Stimulated activated CD8-positive, alpha-beta memory T cell treated with anti-CD3 and anti-CD28 coated beads, Interleukin-7, amount 100 ng/mL, for 4 hours (primary cell): Measurements from ENCODE around the gene KMT5C.
"Not testable (repeated sequence)": the region's sequence is repeated elsewhere in the genome, so short reads cannot be mapped to it uniquely, and the experiment has no call there.

Experiments
- DNase-seq, 2 donors: peaks; one replicate each; pipeline ENCODE4 v3.0.0-alpha.2; 2020; ENCODE audit warnings: low read depth in 2 of 2

KMT5C gene

DNA sequence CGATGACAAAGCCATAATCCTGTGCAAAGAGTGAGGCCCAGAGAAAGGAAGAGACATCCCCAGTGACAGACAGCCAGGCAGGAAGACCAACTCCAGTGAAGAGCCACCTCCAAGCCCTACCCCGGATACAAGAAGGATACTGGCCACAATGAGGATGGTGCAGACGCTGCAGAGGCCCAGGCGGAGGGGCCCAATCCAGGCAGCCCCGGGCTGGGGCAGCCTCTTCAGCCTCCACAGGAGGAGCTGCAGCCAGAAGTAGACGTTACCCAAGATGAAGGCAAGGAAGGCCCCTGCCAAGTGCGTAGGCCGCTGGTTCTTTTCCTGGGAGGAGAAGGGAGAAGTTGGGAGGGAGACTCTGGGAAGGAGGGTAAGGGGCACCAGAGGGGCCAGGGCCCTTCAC is 23.0 kb upstream of the KMT5C start:
- DNase-seq: no peak

DNA sequence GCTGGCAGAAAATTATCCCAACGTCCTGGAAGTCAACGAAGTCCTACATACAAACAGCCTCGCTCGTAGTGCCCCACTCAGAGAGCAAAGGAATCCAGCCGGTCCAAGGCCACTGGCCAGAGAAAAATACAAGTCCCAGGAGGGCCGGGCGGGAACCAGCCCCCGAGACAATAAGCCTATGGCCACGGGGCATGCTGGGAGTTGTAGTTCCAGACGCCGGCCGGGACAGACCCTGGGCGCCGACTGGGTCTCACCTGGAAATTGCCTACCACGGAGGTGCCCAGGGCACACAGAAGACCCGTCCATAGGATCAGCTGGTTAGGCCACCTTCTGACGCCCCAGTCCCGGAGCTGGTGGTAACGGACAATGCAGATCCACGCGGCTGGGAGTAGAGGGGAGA is 19.9 kb upstream of the KMT5C start:
- no peak for DNase-seq

DNA sequence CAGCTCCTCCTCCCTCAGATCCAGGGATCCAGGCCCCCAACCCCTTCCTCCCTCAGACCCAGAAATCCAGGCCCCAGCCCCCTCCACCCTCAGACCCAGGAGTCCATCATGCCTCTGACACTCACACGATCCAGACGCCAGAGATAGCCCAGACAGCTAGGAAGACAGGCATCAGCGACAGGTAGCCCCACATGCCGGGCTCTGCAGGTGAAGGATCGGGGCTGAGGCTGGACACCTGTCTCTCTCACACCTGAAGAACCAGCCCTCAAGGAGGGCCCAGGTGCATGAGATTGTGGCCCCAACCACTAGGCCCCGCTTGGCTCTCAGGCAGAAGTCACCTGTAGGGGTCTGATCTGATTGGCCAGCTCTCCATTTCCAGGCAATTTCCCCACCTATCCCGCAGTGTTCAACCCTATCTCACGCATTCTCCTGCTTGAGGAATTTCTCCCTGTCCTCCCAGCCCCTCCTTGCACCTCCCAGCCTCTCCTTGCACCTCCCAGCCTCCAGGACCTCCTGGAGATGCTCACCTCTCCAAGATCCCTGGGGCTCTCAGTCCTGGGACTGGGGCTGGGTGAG is 18.7 kb upstream of the KMT5C start:
- DNase-seq: no peak

DNA sequence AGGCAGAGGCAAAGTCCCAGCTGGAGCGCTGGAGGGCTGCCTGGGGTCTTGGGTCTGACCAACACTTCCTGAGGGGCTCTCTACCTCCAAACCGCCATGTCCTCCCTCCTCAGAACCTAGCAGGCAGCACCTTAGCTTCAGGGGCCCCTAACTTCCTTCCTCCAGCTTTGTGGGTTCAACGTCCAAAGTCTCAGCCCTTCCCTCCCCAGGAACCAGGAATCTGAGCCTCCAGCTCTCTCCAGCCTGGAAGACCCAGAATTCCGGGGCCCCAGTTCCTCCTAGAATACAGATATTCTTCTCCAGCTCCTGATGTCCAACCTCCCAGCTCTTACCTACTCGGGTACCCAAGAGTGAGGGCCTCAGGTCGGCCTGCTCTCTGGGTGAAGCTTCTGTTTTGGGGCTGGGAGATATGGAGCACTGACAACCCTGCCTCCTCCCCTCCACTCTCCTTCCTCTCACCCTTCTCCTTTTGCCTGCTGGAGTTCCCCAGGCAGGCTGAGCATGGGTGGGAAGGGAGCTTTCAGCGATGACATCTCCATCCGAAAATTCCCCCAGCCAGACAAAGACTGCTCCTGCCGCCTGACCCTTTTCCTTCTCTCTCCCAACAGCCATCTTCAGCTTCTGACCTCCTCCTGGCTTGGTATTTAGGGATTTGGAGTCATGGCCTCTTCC is 18.1 kb upstream of the KMT5C start:
- no peak for DNase-seq

DNA sequence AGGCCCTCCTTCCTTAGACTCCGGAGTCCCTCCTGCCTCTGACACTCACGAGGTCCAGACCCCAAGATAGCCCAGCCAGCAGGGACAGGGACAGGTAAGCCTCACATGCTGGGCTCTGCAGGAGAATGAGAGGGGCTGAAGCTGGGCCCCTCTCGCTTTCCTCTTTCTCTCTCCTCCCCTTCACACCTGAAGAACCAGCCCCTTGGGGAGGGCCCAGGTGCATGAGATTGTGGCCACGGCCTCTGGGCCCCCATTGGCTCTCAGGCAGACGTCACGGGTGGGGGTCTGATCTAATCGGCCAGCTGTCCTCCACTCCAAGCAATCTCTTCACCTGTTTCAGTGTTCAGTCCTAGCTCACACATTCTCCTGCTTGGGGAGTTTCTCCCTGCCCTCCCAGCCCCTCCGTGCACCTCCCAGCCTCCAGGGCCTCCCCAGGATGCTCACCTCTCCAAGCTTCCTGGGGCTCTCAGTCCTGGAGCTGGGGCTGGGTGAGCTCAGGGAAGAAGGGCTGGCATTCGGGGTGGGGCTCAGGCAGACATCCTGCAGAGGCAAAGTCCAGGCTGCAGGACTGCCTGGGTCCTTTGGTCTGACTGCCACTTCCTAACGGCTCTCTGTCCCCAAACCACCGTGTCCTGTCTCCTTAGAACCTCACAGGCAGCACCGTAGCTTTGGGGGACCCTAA is 17.3 kb upstream of the KMT5C start:
- DNase-seq: no peak

DNA sequence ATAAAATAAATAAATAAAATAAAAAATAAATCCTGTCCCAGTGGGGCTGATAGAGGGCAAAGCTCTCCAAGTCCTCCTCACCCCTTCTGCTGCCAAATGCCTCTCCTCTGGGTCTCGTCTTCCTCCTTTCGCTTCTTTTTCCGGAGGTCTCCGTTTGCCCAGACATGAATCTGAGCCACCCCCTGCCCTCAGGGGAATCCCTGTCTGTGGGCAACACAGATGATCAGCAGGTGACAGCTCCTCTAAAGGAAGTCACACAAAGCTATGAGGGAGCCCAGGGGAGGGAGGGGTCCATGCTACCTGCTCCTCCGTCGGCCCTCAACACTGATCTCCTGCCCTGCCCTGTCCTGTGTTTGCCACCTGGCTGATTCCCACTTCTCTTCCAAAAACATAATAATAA is 15.0 kb upstream of the KMT5C start:
- DNase-seq: no peak

DNA sequence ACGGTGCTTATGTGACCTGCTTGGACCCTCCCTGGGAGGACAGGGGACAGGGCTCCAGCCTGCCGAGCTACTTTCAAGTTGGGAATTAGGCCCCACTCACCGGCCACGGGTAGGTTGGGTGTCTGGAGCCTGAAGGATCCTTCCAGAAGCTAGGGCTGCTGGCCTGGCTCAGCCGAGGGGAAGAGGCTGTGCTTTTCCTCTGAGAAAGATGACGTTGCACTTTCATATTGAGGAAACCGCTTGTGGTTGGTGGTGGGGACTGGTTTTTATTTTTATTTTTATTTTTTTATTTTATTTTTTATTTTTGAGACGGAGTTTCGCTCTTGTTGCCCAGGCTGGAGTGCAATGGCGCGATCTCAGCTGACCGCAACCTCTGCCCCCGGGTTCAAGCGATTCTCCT is 14.5 kb upstream of the KMT5C start, which contains the start of gene TMEM150B:
TMEM150B (minus strand) TSS at position 170 of the 400 bp plus-strand sequence. CDS start 4,305 bp downstream, outside the sequence.
- no peak for DNase-seq

DNA sequence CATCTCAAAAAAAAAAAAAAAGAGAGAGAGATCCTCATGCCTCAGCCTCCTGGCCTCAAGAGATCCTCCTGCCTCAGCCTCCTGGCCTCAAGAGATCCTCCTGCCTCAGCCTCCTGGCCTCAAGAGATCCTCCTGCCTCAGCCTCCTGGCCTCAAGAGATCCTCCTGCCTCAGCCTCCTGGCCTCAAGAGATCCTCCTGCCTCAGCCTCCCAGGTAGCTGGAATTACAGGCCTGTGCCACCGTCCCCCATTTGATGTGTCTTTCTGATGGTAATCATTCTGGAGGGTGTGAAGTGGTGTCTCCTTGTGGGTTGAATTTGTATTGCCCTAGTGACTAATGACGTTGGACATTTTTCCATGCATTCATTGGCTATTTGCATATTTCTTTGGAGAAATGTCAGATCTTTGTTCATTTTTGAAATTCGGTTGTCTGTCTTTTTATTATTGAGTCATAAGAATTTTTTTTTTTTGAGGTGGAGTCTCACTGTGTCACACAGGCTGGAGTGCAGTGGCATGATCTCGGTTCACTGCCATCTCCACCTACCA is 10.8 kb upstream of the KMT5C start:
- not testable (repeated sequence) for DNase-seq

DNA sequence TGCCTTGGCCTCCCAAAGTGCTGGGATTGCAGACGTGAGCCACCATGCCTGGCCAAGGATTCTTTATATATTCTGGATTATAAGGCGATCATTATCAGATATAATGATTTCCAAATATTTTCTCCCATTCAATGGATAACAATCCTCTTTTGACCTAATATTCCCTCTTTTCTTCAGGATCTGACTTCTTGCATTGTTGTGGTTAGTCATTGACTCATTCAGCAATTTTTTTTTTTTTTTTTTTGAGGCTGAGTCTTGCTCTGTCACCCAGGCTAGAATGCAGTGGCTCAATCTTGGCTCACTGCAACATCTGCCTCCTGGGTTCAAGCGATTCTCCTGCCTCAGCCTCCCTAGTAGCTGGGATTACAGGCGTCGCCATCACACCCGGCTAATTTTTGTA is 9.9 kb upstream of the KMT5C start:
- not testable (repeated sequence) for DNase-seq

DNA sequence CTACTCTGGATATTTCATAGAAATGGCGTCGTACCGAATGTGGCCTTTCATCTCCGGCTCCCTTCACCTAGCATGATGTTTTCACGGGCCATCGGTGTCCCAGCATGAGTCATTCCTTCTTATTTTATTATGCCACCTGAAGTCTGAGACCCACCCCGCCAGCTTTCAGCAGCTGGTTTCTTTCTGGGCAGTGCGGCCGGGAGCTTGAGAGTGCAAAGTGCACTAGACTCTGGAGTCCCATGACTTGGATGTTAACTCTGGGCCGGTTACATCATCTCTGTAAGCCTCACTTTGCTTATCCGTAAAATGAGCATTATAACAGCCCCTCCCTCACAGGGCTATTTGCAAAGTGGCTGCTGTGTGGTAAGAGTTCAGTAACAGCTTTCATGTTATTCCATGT is 5.8 kb upstream of the KMT5C start:
- no peak for DNase-seq

DNA sequence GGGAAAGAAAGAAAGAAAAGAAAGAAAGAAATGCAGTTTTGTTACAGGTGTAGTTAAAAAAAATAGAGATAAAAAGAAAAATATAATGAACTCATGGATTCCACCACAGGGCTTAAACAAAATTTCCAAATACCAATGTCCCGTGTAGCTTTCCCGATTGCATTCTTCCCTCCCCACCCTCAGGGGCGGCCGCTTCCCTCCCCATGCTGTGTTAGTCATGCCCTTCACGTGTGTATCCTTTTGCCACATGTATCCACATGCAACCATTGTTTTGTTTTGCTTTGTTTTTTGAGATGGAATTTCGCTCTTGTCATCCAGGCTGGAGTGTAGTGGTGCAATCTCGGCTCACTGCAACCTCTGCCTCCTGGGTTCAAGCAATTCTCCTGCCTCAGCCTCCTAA is 3.6 kb upstream of the KMT5C start:
- DNase-seq: no peak

DNA sequence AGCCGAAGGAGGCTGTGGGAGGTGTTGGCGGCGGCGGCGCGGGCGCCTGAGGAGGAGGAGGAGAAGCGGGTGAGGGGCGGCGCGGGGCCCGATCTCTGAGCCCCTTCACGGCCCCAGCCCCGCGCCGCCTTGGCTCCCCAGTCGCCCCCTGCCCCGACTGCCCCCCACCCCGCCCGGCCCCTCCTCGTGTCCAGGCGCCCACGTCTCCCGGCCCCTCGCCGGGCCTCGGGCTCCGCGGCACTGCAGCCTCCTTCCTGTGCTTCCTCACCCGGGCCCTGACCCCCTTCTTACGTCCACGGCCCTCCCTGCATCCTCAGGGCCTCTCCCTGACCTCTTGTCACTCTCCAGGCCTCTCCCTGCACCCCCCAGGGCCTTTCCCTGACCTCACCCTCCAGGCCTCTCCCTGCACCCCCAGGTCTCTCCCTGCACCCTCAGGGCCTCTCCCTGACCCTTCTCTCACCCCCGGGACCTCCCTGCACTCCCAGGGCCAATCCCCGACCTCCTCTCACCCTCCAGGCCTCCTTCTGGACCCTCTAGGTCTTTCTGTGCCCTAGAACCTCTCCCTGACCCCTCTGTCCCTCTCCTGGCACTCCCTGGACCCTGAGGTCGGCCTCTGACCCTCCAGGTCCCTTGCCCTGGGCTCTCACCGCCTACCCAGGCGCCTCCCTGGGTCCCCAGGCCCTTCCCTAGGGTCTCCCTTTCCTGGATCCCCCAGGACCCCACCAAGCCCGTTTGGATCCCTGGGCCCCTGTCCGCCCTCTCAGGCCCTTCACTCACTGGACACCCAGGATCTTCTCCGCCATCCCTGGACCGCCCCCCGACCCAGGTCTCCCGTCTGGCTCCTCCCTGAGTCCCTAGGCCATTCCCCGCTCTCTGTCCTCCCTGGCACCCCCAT is 460 bp downstream of the KMT5C start:
- no peak for DNase-seq

DNA sequence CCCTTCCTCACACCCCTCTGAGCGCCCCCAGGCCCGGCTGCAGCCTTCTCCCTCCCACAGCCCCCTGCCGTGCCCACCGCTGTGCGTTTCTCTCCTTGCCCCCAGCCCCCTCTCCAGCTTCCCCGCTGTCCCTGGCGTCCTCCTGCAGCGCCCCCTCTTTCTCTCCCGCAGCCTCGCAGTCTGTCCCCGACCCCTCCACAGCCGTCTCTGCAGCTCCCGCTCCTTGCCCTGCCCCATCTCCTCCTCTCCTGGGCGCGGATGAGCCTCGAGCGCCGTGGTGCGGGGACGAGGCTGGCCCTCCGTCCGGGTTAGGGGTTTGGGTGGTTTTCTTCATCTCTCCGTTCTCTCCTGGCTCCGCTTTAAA is 1.1 kb downstream of the KMT5C start:
- DNase-seq: no peak

DNA sequence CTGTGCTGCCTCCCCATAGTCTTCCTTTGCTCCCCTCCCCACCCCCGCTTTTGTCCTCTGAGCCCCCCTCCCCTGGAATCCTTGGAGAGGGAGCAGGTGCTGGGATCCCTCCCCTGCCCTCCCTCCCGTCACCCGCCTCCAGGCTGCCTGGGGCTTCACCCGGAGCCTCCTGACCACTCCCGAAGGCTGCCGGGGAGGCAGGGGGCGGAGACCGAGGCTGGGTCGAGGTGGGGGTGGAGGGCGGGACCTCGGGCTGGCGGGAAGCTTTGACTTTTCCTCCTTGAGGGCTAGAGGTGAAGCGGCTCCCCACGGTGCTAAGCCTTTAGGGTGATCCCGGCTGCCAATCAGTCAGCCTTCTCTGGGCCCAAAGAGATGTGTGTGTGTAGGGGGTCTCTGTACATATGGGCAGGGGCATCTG is 1.5 kb downstream of the KMT5C start:
- peak; percentile 17 to 30 for DNase-seq

DNA sequence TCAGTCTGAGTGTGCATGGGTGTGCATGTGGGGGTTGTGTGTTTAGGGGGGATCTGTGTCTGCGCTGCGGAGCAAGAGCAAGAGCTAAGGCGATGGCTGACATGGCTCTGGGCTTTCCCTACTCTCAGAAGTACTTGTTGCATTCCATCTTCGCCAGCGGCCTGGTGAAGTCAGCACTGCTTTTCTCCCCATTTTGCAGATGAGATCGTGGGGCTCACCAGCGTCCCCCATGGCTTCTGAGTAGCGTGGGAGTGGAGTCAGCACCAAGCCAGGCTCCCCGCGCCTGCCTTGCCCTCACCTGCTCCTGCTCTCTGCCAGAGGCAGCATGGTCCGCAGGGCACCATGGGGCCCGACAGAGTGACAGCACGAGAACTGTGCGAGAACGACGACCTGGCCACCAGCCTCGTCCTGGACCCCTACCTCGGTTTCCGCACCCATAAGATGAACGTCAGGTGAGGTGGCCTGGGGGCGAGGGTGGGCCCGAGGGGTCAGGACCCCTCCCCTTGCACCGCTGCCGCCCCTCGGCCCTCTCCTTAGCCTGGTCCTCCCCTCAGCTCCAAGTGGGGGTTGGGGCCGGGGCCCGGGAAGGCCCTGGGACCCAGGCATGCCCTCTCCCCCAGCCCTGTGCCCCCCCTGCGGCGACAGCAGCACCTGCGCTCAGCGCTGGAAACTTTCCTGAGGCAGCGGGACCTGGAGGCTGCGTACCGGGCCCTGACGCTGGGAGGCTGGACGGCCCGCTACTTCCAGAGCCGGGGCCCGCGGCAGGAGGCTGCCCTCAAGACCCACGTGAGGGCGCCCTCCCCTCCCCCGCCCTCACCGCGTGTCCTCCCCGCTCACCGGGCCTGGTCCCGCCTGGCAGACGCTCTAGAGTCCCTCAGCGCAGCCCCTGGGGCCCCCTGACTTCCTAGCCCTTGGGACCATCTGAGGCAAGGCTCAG is 2.2 kb downstream of the KMT5C start:
- no peak for DNase-seq

DNA sequence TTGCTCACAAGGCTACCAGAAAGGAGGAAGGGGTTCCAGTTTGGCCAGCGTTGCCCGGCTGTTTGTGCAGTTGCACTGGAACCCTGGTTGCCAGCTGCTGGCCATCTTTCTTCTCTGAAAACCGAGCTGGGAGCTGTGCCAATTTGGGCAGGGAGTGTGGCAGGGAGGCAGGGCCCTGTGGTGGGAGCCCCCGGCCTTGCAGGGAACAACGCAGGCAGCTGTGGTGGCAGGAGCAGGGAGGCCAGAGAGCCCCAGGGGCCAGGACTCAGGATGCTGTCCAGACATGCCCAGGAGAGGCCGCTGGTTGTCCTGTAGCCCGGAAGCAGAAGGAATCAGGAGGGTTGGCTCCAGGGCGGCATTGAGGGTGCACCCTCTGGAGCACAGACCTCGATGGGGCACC is 4.8 kb downstream of the KMT5C start:
- no peak for DNase-seq

DNA sequence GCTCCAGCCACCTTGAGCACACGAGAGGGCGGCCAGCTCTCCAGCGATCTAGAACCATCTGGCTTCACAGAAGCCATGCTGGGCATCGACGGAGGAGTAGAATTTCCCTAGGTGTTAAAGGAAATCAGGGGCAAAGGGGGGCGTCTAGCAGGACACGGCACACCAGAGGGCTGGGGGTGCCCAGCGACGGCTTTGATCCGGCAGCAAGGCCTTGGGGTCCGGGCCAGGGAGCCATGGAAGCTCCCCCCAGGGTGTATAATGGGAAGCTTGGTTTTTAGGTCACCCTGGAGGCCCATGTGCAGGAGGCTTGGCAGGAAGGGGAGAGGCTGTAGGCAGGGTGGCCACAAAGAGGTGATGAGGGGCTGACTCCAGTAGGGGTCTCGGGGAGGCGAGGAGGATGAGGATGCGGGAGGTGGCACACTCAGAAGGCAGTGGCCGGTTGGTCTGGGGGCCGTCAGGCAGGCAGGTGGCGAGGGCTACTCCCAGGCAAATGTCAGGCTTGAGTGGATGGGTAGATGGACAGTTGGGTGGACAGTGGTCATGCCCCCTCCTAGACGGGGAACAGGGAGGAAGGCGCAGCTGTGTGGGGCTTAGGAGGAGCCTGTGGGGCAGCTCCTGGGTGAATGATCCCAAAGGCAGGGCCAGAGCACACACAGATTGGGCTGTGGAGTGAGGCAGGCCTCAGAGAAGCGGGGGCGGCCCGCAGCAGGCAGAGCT is 5.6 kb downstream of the KMT5C start:
- DNase-seq: no peak

DNA sequence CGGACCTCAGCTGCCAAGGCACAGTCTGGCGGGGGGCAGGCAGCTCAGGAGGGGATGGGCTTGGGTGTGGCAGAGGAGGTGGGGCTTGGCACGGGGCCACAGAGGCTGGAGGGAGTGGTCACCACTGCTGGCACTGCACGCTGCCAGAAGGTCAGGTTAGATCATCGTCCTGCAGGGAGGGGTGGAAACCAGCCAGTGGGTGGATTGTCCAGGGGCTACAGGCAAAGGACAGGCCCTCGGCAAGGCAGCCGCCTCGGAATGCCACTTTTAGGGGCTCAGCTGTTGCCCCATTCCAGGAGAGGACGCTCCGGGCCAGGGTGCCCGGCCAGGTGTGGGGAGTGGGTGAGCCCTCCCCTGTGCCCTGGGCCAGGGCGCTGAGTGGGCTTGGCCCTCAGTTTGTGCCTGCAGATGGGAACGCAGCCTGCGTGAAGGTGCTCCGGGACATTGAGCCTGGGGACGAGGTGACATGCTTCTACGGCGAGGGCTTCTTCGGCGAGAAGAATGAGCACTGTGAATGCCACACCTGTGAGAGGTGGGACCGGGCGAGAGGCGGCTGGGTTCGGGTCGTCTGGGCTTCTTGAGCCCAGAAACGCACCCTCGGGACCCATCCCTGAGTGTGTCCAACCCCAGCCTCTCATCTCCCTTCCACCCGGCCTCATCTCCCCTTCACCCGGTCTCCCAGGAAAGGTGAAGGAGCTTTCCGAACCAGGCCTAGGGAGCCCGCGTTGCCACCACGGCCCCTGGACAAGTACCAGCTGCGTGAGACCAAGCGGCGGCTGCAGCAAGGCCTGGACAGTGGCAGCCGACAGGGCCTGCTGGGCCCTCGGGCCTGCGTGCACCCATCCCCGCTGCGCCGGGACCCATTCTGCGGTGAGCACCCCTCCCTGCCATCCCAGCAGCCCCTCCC is 6.4 kb downstream of the KMT5C start:
- no peak for DNase-seq
